AG04450 (cell line): ENCODE results near the gene EPS15. TPM values are rescaled to one million over a fixed set of nuclear protein-coding genes. Genes with fewer than 3 reads are reported as not detected.

ENCODE experiments used
- CTCF ChIA-PET: fragments of 300-600, 350-600 bp; formaldehyde crosslinking; extraction: SDS; loops from one replicate; lab custom pipeline; 2022; ENCODE audit warnings: antibody characterized with exemption, inconsistent platforms; lab: Charles Lee
- POLR2A ChIA-PET: fragments of 350-600 bp; formaldehyde crosslinking; extraction: SDS; loops from one replicate; lab custom pipeline; 2021; ENCODE audit warnings: antibody characterized with exemption, inconsistent platforms; lab: Yijun Ruan, JAX
- DNase-seq: peaks from one replicate; pipeline ENCODE4 v3.0.0-alpha.2; 2011; ENCODE audit warnings: low read depth, low spot score
- H3K27ac ChIP-seq: one replicate; pipeline ENCODE4 v1.5.1; 2012; ENCODE audit warnings: low read depth, low read length, control low read depth
- H3K27me3 ChIP-seq: one replicate; pipeline ENCODE4 v1.6.0; 2012; ENCODE audit warnings: low read length; ENCODE audit not compliant: control insufficient read depth, insufficient read depth
- H3K4me3 ChIP-seq: 2 replicates; pipeline ENCODE4 v1.5.1; 2011; ENCODE audit warnings: mild to moderate bottlenecking, low read depth, low read length, control low read depth
- H3K9me3 ChIP-seq: 2 replicates; pipeline ENCODE4 v1.5.1; 2012; ENCODE audit warnings: low read length; ENCODE audit not compliant: control insufficient read depth, insufficient read depth
- CTCF ChIP-seq: IDR thresholded peaks from 2 replicates; pipeline ENCODE4 v1.5.1; 2011; ENCODE audit warnings: low read depth, low read length, control low read depth, inconsistent platforms
- polyA plus RNA-seq: library from polyadenylated mRNA; depleted of rRNA; stranded (reverse); fragments of >200 nt; gene quantifications from 2 replicates; pipeline ENCODE4 v1.2.3, GENCODE V29; 2011

EPS15 gene
- polyA plus RNA-seq, 1 experiment, result 55.4 TPM

DNA sequence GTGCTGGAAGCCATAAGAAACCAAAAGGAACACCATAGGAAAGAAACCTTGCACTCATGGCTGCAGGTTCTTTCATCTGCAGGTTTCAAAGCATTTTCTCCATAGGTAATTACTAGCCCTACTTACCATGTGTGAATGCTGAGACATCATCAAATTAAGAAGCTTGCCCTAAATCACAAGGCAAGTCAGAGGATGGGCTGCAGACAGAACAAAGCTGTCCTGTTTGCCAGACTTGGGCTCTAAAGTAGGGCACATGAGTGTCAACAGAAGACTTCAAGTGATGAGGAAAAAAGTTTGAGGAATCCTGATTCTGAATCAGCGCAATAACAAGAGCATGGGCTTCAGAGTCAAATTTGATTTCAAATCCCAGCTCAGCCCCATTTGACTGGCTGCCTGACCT, 5.8 kb upstream of the EPS15 start:
- TF ChIP-seq CTCF, result no peak
- CTCF ChIA-PET, result interaction anchor here (4.3 kb wide), 1 partner anchor 10 kb away, joined by 18 read pairs; no protein-coding TSS in a partner anchor
- Histone ChIP-seq H3K9me3 (no peaks in the 10 kb centered on the region; the same call in 1 of the 2 replicates), H3K4me3 (no peak overlapping the region), H3K27me3 (no peaks in the 10 kb centered on the region), H3K27ac (no peak overlapping the region)
- no peak for DNase-seq
- POLR2A ChIA-PET, result no interaction called here

- ChIA-PET CTCF (interaction anchor here (0.6 to 4.3 kb wide), 2 partner anchors 11 to 240 kb away, joined by 3 to 18 read pairs; no protein-coding TSS in a partner anchor), POLR2A (no interaction called here)
- no peak for DNase-seq
- no peak for TF ChIP-seq CTCF
- H3K27ac ChIP-seq, result no peak overlapping the region
- no peak overlapping the region for H3K4me3 ChIP-seq
- H3K9me3 ChIP-seq, result no peaks in the 10 kb centered on the region; the same call in 1 of the 2 replicates
- H3K27me3 ChIP-seq, result no peaks in the 10 kb centered on the region
Measured at GRCh38 chr1:51523931-51524330, 4.9 kb upstream of the EPS15 start.

- Histone ChIP-seq H3K27me3 (no peaks in the 10 kb centered on the region), H3K27ac (no peak overlapping the region), H3K4me3 (no peak overlapping the region), H3K9me3 (no peaks in the 10 kb centered on the region)
- CTCF ChIA-PET, result interaction anchor here (1.9 kb wide), 1 partner anchor 15 kb away, joined by 11 read pairs; no protein-coding TSS in a partner anchor
- TF ChIP-seq CTCF, result no peak
- DNase-seq, result no peak
- POLR2A ChIA-PET, result no interaction called here
Measured at GRCh38 chr1:51520700-51521248, 1.7 kb upstream of the EPS15 start.

GRCh38 chr1:51519865-51520699, 1.0 kb upstream of the EPS15 start:
- Histone ChIP-seq H3K27me3 (no peaks in the 10 kb centered on the region), H3K4me3 (no peak overlapping the region), H3K9me3 (no peaks in the 10 kb centered on the region), H3K27ac (no peak overlapping the region)
- peak; percentile 18 for DNase-seq
- no peak for TF ChIP-seq CTCF
- ChIA-PET CTCF (interaction anchor here (1.7 to 1.9 kb wide), 2 partner anchors 14 to 15 kb away, joined by 8 to 11 read pairs; no protein-coding TSS in a partner anchor), POLR2A (no interaction called here)

DNA sequence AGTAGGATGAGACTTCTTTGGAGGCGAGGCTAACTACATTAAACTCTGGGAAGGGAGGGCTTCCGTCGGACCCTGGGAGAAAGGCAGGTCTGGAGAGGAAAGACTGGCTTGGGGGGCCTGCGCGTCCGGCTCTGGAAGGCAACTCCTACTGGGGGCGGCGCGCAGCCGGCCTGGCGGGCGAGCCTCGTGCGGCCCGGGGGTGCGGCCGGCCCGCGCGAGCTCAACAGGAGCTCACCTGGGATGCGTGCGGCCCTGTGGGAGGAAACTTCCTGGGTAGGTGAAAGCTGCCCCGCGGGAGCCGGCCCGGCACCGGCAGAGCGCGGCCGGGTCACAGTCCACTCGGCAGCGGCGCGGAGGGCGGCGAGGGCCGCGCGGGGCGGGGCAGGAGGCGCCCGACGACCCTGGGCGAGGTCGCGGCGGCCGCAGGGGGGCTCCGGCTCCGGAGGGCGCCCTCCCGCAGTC, 449 bp downstream of the EPS15 start:
- TF ChIP-seq CTCF, result no peak
- CTCF ChIA-PET, result interaction anchor here (1.3 to 1.7 kb wide), 2 partner anchors 16 to 251 kb away, joined by 3 to 8 read pairs; no protein-coding TSS in a partner anchor
- H3K4me3 ChIP-seq, result peak overlapping the region; percentile 81
- POLR2A ChIA-PET, result interaction anchor here (1.1 to 1.5 kb wide), 2 partner anchors 12 to 16 kb away, joined by 3 to 10 read pairs; no protein-coding TSS in a partner anchor
- no peaks in the 10 kb centered on the region for H3K27me3 ChIP-seq
- no peak overlapping the region for H3K27ac ChIP-seq
- H3K9me3 ChIP-seq, result no peaks in the 10 kb centered on the region
- DNase-seq, result no peak
